Endothelial cell of umbilical vein (primary cell): ENCODE results near the gene GSTA2.

ENCODE experiments used
- EZH2 ChIP-seq: IDR thresholded peaks from 2 replicates; pipeline ENCODE4 v1.6.1; 2012; ENCODE audit warnings: borderline replicate concordance, low read depth, mild to moderate bottlenecking, moderate library complexity, low read length, inconsistent platforms; ENCODE audit not compliant: severe bottlenecking
- GATA2 ChIP-seq: IDR thresholded peaks from 2 replicates; pipeline ENCODE4 v1.7.0; 2011; ENCODE audit warnings: low read depth, mild to moderate bottlenecking, moderate library complexity, mixed read lengths, low read length; ENCODE audit not compliant: insufficient read length, insufficient read depth
- JUN ChIP-seq: IDR thresholded peaks from 2 replicates; pipeline ENCODE4 v1.6.1; 2011; ENCODE audit warnings: borderline replicate concordance, low read depth; ENCODE audit not compliant: insufficient read length, insufficient read depth
- MYC ChIP-seq: IDR thresholded peaks from one replicate; pipeline ENCODE4 v1.6.1; 2011; ENCODE audit warnings: mild to moderate bottlenecking, low read depth, low read length
- POLR2A ChIP-seq: IDR thresholded peaks from 2 replicates; pipeline ENCODE4 v1.6.1; 2012; ENCODE audit warnings: low read depth, mild to moderate bottlenecking, control low read depth, low read length
- POLR2AphosphoS5 ChIP-seq: IDR thresholded peaks from 2 replicates; pipeline ENCODE4 v1.6.1; 2012; ENCODE audit warnings: low read depth, mild to moderate bottlenecking, control low read depth, low read length, moderate library complexity; ENCODE audit not compliant: insufficient read depth
- TF ChIP-seq, protein P1 (sequence below), 2 donors: IDR thresholded peaks; 1 replicate in 1 of 2; 2 replicates in 1 of 2; pipeline ENCODE4 v1.5.1; 2011; ENCODE audit warnings: low read length in 2 of 2, mild to moderate bottlenecking in 2 of 2, moderate library complexity in 2 of 2, control low read depth in 1 of 2, inconsistent platforms in 1 of 2, low read depth in 1 of 2; ENCODE audit not compliant: insufficient read depth in 1 of 2; ENCODE audit errors: extremely low read depth in 1 of 2
- TF ChIP-seq, protein P2 (sequence below): IDR thresholded peaks from 2 replicates; pipeline ENCODE4 v1.6.1; 2011; ENCODE audit not compliant: insufficient read depth, insufficient read length

DNA sequence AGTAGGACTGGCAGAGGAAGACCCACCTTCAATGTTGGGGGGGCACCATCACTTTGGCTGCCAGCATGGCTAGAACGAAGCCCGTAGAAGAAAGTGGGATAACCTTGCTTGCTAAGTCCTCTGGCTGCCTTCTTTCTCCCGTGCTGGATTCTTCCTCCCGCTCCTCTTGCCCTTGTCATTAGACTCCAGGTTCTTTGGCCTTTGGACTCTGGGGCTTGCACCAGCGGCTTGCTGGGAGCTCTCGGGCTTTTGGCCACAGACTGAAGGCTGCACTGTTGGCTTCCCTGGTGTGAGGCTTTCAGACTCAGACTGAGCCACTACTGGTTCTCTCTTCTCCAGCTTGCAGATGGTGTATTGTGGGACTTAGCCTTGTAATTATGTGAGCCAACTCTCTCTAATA, 28.2 kb downstream of the GSTA2 start:
- TF ChIP-seq, protein P1, sequence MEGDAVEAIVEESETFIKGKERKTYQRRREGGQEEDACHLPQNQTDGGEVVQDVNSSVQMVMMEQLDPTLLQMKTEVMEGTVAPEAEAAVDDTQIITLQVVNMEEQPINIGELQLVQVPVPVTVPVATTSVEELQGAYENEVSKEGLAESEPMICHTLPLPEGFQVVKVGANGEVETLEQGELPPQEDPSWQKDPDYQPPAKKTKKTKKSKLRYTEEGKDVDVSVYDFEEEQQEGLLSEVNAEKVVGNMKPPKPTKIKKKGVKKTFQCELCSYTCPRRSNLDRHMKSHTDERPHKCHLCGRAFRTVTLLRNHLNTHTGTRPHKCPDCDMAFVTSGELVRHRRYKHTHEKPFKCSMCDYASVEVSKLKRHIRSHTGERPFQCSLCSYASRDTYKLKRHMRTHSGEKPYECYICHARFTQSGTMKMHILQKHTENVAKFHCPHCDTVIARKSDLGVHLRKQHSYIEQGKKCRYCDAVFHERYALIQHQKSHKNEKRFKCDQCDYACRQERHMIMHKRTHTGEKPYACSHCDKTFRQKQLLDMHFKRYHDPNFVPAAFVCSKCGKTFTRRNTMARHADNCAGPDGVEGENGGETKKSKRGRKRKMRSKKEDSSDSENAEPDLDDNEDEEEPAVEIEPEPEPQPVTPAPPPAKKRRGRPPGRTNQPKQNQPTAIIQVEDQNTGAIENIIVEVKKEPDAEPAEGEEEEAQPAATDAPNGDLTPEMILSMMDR (IDR thresholded peaks at IDR 0.05; ENCODE audit: extremely low read depth in 1 of 2, insufficient read depth in 1 of 2, low read depth in 1 of 2, low read length in 2 of 2) = no peak
- no peak for TF ChIP-seq POLR2A
- TF ChIP-seq POLR2AphosphoS5 = no peak
- no peak for TF ChIP-seq EZH2
- TF ChIP-seq GATA2 = no peak
- TF ChIP-seq, protein P2, sequence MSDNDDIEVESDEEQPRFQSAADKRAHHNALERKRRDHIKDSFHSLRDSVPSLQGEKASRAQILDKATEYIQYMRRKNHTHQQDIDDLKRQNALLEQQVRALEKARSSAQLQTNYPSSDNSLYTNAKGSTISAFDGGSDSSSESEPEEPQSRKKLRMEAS = no peak
- no peak for TF ChIP-seq JUN
- TF ChIP-seq MYC = no peak
